GM12875 (cell line): ENCODE data around the gene RPTN.

ENCODE experiments used
- H3K4me3 ChIP-seq: one replicate; pipeline ENCODE4 v1.5.1; 2011; ENCODE audit warnings: low read depth, low read length, control low read depth
- TF ChIP-seq, protein P1 (sequence below): IDR thresholded peaks from 2 replicates; pipeline ENCODE4 v1.5.1; 2011; ENCODE audit warnings: low read depth, mild to moderate bottlenecking, control low read depth, inconsistent platforms, low read length, moderate library complexity, borderline replicate concordance; ENCODE audit not compliant: insufficient read depth

Gene RPTN

GRCh38 chr1:152159144-152159543, at the start of gene RPTN:
RPTN (minus strand) TSS chr1:152159228; CDS start chr1:152157889, 1,339 bp downstream.
- TF ChIP-seq, protein P1, sequence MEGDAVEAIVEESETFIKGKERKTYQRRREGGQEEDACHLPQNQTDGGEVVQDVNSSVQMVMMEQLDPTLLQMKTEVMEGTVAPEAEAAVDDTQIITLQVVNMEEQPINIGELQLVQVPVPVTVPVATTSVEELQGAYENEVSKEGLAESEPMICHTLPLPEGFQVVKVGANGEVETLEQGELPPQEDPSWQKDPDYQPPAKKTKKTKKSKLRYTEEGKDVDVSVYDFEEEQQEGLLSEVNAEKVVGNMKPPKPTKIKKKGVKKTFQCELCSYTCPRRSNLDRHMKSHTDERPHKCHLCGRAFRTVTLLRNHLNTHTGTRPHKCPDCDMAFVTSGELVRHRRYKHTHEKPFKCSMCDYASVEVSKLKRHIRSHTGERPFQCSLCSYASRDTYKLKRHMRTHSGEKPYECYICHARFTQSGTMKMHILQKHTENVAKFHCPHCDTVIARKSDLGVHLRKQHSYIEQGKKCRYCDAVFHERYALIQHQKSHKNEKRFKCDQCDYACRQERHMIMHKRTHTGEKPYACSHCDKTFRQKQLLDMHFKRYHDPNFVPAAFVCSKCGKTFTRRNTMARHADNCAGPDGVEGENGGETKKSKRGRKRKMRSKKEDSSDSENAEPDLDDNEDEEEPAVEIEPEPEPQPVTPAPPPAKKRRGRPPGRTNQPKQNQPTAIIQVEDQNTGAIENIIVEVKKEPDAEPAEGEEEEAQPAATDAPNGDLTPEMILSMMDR: no peak
- H3K4me3 ChIP-seq: no peak within 1 kb of the TSS

DNA sequence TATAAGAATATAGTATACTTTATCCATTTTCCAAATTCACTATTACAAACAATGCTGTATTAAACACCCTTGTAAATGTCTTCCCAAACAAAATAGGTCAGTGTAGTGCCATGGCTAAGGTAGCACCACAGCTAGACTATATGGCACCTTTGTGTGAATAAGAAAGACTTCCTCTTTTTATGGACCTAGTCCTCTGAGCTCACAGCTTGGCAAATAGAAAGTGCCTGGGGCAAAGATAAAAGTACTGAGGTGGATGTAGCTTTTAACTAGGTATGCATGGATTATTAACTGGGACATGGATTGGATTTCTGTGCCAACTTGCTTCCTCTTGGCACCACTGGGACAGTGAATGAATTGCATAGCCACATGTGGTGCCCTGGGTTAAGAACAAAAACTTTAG, 40.0 kb upstream of the RPTN start:
- TF ChIP-seq, protein P1: no peak
- no peak overlapping the region for H3K4me3 ChIP-seq

GRCh38 chr1:152197361-152197941, 38.4 kb upstream of the RPTN start:
- H3K4me3 ChIP-seq: no peak overlapping the region
- TF ChIP-seq, protein P1: no peak

GRCh38 chr1:152191711-152192110, 32.7 kb upstream of the RPTN start:
- TF ChIP-seq, protein P1: no peak

GRCh38 chr1:152191260-152191659, 32.2 kb upstream of the RPTN start:
- H3K4me3 ChIP-seq: no peak overlapping the region
- TF ChIP-seq, protein P1: no peak

More at GRCh38 chr1:152191711-152192110, 32.7 kb upstream of the RPTN start:
- H3K4me3 ChIP-seq: no peak overlapping the region

DNA sequence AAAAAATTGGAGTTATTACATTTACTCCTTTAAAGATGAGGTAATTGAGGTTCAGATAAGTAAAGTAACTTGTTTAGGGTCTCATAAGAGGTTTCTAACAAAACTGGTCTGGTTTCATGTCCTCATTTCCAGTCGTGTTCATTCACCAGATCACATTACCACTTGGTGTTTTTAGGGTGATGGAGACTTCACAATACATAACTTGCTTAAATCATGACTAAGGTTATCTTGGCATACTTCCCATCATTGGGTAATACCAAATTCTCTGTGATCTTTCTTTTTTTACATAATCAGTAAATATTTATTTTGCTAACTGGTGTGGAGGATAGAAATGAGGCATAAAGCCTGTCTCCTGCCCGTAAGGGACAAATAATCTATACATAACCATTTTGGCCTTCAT, 31.6 kb upstream of the RPTN start:
- TF ChIP-seq, protein P1: no peak
- no peak overlapping the region for H3K4me3 ChIP-seq

DNA sequence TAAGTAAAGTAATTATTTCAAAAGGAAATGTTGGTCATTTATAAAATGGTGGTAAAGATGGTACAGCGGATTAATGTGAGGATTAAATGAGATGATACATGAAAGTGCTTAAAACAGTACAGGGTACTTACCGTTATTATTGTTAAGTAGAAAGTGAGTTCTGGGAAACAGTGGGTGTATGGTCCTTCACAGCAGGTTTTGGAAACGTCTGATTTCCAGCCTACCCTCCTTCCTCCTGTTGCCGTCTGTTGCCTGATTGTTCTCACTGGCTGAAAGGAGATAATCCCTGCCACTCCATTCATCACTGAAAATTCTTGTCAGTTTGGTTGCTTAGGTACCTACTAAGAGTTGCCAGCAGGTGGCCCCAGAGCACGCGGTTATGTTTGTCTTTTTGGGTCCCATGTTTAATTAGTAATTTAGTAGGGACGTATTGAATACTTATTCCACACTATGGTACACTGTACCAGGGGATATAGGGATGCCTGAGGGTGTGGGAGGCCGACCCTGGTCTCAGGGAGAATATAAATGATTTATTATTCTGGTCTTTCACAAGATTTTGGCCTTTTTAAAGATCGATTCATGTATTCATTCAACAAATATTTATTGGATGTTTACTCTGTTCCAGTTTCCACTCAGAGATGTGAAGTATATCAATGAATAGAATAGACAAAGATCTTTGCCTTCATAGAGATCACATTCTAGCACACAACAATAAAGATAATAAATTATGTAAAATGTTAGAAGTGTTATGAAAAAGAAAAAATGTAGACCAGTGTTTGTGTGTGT, 30.8 kb upstream of the RPTN start:
- TF ChIP-seq, protein P1: peak; percentile 71
- no peak overlapping the region for H3K4me3 ChIP-seq
